Measurements from ENCODE around the gene KNTC1. TPM values are rescaled to one million over a fixed set of nuclear protein-coding genes. Genes with fewer than 3 reads are reported as not detected.

Gene KNTC1
- total RNA-seq (2016; rRNA removed; fragmentation: Illumina TruSeq; extraction: Trizol) (49.2 and 57.6 TPM in 2 replicates), polyA plus RNA-seq (2011; rRNA removed) (26.9 and 45.1 TPM in 2 replicates), polyA minus RNA-seq (2011; rRNA and poly(A)+ RNA removed; ENCODE audit: low replicate concordance) (21.3 and 75.8 TPM in 2 replicates), Bru-seq, nascent RNA (percentile 53 among the genes with signal in this experiment), BruChase-seq, experiment 1, labeled RNA remaining after a 6-hour chase (percentile 66 among the genes with signal in this experiment), BruChase-seq, experiment 2, labeled RNA remaining after a 2-hour chase (percentile 64 among the genes with signal in this experiment)
- 18.2 and 22.7 TPM in 2 replicates for total RNA-seq (2016; cell fraction: cytosol; rRNA removed; fragmentation: Illumina TruSeq; extraction: Trizol; ENCODE audit: low read depth)
- 49.4 and 57.3 TPM in 2 replicates for total RNA-seq (2016; cell fraction: insoluble cytoplasmic fraction; rRNA removed; fragmentation: Illumina TruSeq; extraction: Trizol)
- 16.5 and 21.3 TPM in 2 replicates for total RNA-seq (2016; cell fraction: membrane; rRNA removed; fragmentation: Illumina TruSeq; extraction: Trizol)
- total RNA-seq (2016; cell fraction: nucleus; rRNA removed; fragmentation: Illumina TruSeq; extraction: Trizol) = 108 and 118 TPM in 2 replicates
- polyA plus RNA-seq (2011; cell fraction: cytosol; rRNA removed) = 6.0 and 6.6 TPM in 2 replicates
- 56.6 and 86.5 TPM in 2 replicates for polyA plus RNA-seq (2011; cell fraction: nucleus; rRNA removed)
- 23.2 and 23.7 TPM in 2 replicates for polyA plus RNA-seq (2012)
- polyA plus RNA-seq (2016; cell fraction: cytosol; fragmentation: Illumina TruSeq; extraction: Trizol; ENCODE audit: low read depth) = 2.0 and 2.9 TPM in 2 replicates
- 27.6 and 27.7 TPM in 2 replicates for polyA plus RNA-seq (2016; cell fraction: insoluble cytoplasmic fraction; fragmentation: Illumina TruSeq; extraction: Trizol; ENCODE audit: low read depth)
- polyA plus RNA-seq (2016; cell fraction: membrane; fragmentation: Illumina TruSeq; extraction: Trizol; ENCODE audit: low read depth) = 3.5 and 4.7 TPM in 2 replicates
- polyA plus RNA-seq (2016; cell fraction: nucleus; fragmentation: Illumina TruSeq; extraction: Trizol; ENCODE audit: insufficient read depth, low read depth) = 208 and 213 TPM in 2 replicates
- 10.1 and 13.4 TPM in 2 replicates for polyA minus RNA-seq (2011; cell fraction: cytosol; rRNA and poly(A)+ RNA removed)
- polyA minus RNA-seq (2011; cell fraction: nucleus; rRNA and poly(A)+ RNA removed) = 88.6 and 117 TPM in 2 replicates
- long read RNA-seq, experiment 1, partial matches to known transcripts = 1 of 2 reads
- long read RNA-seq, experiment 1, other reads (novel, unspliced or antisense) = 1 of 2 reads
- long read RNA-seq, experiment 2, partial matches to known transcripts = 6 of 11 reads
- long read RNA-seq, experiment 2, other reads (novel, unspliced or antisense) = 5 of 11 reads

- H3K4me1 ChIP-seq (ENCODE audit: insufficient read depth, low read length) = peaks cover 31% of the 10 kb centered on the region
- no peaks in the 10 kb centered on the region; a peak in 1 of 5 replicates for H3K27me3 ChIP-seq (ENCODE audit: control insufficient read depth in 1 of 2, insufficient read depth in 2 of 2, low read length in 2 of 2)
- no TSS peak for BruUV-seq (replicated peaks)
- DNase-seq (ENCODE audit: low spot score) = peak; percentile 99
- H3K27ac ChIP-seq (ENCODE audit: extremely low read length, insufficient read depth, low read length) = peak within 1 kb of the TSS; percentile 100
- intact Hi-C loops (cut with micrococcal nuclease; ENCODE audit: unreplicated experiment) (loop anchor here (10.0 kb wide), 1 partner anchor 228 kb away; the partner anchor contains the start of gene DENR), in situ Hi-C loops (cut with HindIII; ENCODE audit: extremely low pct_ligation_motif_present, low pct_unique_long_range_greater_than_20kb) (no loop called here)
- ATAC-seq = peak; percentile 92
- H4K20me1 ChIP-seq (ENCODE audit: insufficient read depth, low read length) = peaks cover 36% of the 10 kb centered on the region
- ChIA-PET POLR2A (interaction anchor here (0.8 to 2.7 kb wide), 17 partner anchors 13 to 857 kb away, joined by 3 to 43 read pairs (median 4); partner anchors contain the start of genes DENR, DIABLO, KMT5A and ZCCHC8), CTCF (ENCODE audit: low intra/inter-chr PET ratio, low total read pairs) (no interaction called here)
- H3K4me2 ChIP-seq (ENCODE audit: low read depth, low read length) = peak within 1 kb of the TSS; percentile 96
- H3K36me3 ChIP-seq (replicated peaks in 1 of 2; ENCODE audit: control insufficient read depth in 1 of 2, insufficient read depth in 2 of 2, low read length in 2 of 2) = peaks cover 0 to 20% of the 10 kb centered on the region in 2 experiments
- no peaks in the 10 kb centered on the region for H3K9me3 ChIP-seq (ENCODE audit: low read length)
- peak within 1 kb of the TSS; percentile 73 for H2AFZ ChIP-seq (ENCODE audit: low read length)
- peak within 1 kb of the TSS; percentile 75 to 96 (median 89) for H3K4me3 ChIP-seq (replicated peaks in 1 of 3; ENCODE audit: insufficient read depth in 1 of 3, low read depth in 2 of 3, low read length in 3 of 3)
- peaks cover 78% of the 10 kb centered on the region for H3K79me2 ChIP-seq (ENCODE audit: insufficient read depth, low read length)
- under 1% methylated on average over 51 of the region's 51 CpGs for WGBS (ENCODE audit: low lambda C conversion rate)
- peak; percentile 92 for FAIRE-seq
- H3K9ac ChIP-seq (ENCODE audit: insufficient read depth, low read depth, low read length) = peak within 1 kb of the TSS; percentile 99
- TF ChIP-seq SNAPC4 (CRISPR knock-in tag; IDR thresholded peaks at IDR 0.05) = no peak
- peak; percentile 66; the same call in 1 of the 2 replicates for TF ChIP-seq PHF21A (CRISPR knock-in tag; IDR thresholded peaks at IDR 0.05)
- TF ChIP-seq ZNF350 (CRISPR knock-in tag; IDR thresholded peaks at IDR 0.05; ENCODE audit: borderline replicate concordance, low read depth) = peak; percentile 82; the same call in 1 of the 2 replicates
- no peak for TF ChIP-seq ZNF816 (CRISPR knock-in tag; IDR thresholded peaks at IDR 0.05; ENCODE audit: borderline replicate concordance)
- peak; percentile 12 for TF ChIP-seq TBL1XR1 (IDR thresholded peaks at IDR 0.05; ENCODE audit: borderline replicate concordance, low read length, partially characterized antibody)
- TF ChIP-seq RORA (CRISPR knock-in tag; IDR thresholded peaks at IDR 0.05) = 0 out of 2 replicates have a peak, but pooled peaks have one; percentile 49
- no peak for TF ChIP-seq ZC3H4 (CRISPR knock-in tag; IDR thresholded peaks at IDR 0.05; ENCODE audit: borderline replicate concordance)
- TF ChIP-seq ETV5 (CRISPR knock-in tag; IDR thresholded peaks at IDR 0.05; ENCODE audit: borderline replicate concordance) = peak; percentile 65; the same call in 1 of the 2 replicates
Observed at GRCh38 chr12:122526683-122527477, at the start of gene KNTC1, which contains the start of gene RSRC2. KNTC1 (plus strand) TSS chr12:122527249; CDS start chr12:122530064, 2,815 bp downstream. RSRC2 (minus strand) TSS chr12:122526936; CDS start chr12:122526853, 83 bp downstream.

Measured in HepG2 (cell line).